HG03159 (cell line): Measurements from ENCODE around the gene MBNL2.
A peak's percentile ranks its signal among the peaks of the same experiment; 100 is the strongest.

Source experiments
- ATAC-seq: cut with Tn5 transposase; IDR thresholded peaks from one replicate; pipeline ENCODE4 v1.9.1; 2021; ENCODE audit warnings: mild to moderate bottlenecking, moderate library complexity; ENCODE audit not compliant: unreplicated experiment

Gene MBNL2

GRCh38 chr13:97249796-97250495 lies 27.8 kb downstream of the MBNL2 start:
- no peak for ATAC-seq

DNA sequence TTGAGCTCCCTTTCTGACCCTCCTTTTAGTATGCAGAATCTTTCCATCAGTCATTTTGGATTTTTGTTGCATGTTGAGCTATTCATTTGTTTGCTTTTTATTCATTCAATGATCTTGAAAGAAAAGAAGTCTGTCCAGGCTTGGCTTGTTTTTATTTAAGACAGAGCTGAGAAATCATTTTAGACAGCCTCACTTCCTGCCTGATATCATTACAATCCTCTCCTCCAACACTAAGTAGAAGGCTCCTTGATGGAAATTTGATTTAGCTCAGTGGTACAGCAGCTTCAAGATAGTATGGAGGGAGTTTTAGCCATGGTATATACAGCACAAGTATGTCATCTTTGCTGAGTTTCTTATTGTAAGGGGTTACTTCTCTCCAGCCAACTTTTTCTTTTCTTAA lies 28.4 kb downstream of the MBNL2 start:
- no peak for ATAC-seq

DNA sequence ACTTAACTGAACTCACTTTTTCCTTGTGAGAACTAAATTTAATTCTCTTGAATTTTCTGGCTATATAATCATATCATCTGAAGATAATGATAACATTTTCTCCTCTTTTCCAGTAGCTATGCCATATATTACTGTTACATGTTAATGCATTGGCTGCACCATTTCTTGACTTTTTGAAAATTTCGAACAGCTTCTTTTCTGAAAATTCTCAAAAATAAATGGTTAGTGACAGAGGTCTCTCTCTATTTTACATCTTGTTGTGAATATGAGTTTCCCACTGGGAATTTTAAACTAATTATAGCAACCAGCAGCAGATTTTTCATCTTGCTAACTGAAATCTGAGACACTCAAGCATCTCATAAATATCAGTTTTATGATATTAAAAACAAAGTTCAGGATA lies 30.6 kb downstream of the MBNL2 start:
- ATAC-seq, result no peak

- ATAC-seq, result no peak
Observed at GRCh38 chr13:97253581-97254293, 31.6 kb downstream of the MBNL2 start.

DNA sequence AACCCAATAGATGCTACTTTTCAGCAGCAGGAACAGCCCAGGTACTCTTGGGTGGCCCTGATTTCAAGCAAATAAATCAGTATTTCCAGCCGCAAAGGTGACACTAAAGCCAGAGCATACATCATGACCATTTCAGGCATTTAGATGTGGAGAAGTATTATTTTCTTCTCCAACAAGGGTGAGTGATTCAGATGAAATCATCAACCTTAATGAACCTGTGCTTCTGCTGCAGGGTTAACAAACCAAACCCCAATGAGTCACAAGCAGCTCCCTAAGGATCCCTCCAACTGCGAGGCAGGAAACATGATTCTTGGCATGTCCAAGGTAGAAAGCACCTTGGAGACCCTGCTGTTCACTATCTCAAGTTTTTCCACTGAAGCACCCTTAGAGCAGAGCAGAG lies 32.7 kb downstream of the MBNL2 start:
- no peak for ATAC-seq

DNA sequence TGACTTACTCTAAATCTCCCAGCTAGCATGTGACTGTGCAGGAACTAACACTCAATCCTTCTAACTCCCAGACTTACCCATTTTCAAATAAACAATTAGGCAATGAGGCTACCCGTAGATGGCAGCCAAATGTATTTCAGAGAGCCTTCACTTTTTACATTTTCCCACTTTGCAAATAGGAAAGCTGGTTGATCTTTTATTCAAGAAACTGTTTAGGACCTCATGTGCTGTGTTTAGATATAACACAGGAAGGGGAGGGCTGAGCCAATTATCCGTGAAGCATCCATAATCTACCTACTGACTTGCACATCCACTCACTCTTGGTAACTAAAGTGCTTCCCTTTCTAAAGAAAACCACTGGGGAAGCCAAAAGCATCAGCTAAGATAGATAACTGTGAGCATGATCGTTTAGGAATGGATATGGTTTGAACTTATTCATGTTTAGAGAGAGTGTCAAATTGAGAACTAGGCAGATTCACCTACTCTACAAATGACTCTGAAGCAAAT lies 33.4 kb downstream of the MBNL2 start:
- no peak for ATAC-seq

GRCh38 chr13:97256343-97256783 lies 34.2 kb downstream of the MBNL2 start:
- ATAC-seq, result no peak

DNA sequence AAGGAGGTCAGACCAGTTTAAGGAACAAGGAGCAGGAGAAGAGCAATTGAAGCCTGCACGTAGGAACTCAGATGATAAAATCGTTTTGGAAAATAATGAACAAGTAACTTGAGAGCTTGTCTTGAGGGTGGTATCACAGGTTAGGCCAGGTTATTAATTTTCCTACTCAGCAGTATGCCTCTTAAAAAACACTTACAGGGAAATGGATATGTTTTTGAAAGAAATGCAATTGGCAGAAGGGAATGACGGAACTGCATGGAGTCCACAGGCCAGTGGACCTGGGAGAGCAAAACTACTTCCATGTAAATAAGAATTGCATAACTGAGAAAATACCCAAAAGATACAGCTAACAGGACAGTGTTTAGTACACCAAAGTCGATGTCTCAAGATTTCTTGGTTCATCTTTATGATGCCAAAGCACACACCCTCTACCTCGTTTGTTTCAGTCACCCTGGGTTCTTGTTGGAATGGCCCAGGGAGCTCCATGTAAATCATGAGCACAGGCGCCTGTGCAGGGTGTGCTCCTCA lies 35.2 kb downstream of the MBNL2 start:
- no peak for ATAC-seq

- ATAC-seq, result peak; percentile 73
Observed at GRCh38 chr13:97257800-97258799, 36.0 kb downstream of the MBNL2 start.

GRCh38 chr13:97258801-97259200 lies 36.7 kb downstream of the MBNL2 start:
- ATAC-seq, result no peak

- no peak for ATAC-seq
Observed at GRCh38 chr13:97259410-97259797, 37.3 kb downstream of the MBNL2 start.

DNA sequence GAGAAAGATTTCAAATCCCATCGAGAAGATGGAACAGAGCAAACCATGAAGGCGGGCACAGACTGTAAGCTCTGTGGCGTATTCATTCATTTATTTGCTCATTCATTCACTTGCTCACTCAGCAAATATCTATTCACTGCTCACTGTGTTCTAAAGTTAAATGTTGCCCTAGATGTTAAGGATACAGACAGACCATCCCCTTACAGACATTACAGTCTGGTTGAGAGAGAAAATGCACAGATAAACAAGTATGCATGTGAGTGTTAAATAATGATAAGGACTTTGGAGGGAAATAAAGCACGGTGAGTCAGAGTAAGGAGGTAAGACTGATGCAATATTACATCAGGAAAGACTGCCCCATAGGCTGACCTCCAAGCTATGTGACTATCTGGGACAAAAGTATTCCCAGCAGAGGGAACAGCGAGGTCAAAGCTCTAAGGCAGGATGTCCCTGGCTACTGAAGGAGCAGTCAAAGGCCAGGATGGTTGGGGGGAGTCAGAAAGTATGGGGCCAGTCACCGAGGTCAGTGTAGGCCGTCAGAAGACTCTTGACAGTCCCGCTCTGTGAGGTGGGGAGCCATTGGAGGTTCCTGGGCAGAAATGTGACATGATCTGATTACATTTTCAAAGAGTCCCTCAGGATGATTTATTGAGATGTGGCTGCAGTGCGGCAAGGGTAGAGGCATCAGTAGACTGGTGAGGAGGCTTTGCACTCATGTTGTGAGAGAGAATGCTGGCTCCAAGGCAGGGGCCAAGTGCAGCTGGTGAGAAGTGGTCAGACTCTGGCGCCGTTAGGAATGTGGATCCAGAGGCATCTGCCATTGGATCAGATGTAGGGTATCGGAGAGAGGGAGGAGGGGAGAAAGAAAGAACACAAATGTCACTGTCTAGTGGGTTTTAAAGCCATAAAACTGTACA lies 37.9 kb downstream of the MBNL2 start:
- ATAC-seq, result no peak

DNA sequence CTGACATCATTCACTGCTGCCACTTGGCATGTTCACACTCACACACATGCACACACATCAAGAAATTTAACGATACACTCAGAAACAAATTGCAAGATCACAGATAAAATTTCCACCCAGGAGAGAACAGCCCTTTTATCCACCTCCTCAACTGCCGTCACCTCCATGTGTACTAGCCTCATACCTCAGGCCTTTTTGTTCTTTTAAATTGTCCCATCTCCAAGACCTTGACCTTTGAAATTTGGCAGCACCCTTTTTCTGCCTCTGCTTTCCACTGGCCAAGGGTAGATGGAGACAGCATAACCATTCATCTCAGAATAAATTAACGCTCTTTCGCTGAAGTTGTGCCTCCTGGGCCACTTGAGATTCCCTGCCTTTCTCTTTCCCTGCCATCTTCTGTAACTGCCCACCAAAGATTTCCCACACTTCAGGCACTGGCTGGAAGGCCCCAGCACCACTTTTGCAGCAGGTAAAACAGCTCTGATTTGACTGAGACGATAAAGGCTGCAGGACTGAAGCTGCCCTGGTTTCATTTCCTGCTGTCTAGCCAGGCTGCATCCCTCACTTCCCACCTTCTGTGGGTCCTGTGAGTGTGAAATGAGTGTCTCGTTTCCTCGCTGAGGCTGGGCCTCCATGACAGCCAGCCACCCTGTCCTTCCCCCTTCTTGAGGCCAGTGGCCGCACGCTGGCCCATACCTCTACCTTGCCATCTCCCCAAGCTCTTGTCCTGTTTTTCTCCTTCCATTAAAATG lies 39.3 kb downstream of the MBNL2 start:
- peak; percentile 59 for ATAC-seq

GRCh38 chr13:97262058-97262457 lies 39.9 kb downstream of the MBNL2 start:
- ATAC-seq, result no peak

DNA sequence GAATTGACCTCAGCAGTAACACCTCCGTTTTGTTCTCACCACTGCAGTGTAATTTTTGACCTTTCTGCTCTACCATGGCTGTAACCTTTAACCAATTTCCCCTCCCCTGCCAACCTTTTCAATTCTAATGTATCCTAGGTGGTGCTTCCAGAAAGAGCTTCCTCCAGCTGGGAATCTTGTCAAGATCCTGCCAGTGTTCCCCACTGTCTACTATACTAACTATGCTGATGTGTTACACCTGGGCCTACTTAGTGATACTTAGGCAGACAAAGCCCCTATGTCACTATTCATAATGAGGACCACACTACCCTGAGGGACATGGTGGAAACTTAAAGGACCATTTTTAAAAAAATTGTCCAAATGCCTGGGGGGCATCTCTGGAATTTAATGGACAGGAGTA lies 41.0 kb downstream of the MBNL2 start:
- ATAC-seq, result no peak

DNA sequence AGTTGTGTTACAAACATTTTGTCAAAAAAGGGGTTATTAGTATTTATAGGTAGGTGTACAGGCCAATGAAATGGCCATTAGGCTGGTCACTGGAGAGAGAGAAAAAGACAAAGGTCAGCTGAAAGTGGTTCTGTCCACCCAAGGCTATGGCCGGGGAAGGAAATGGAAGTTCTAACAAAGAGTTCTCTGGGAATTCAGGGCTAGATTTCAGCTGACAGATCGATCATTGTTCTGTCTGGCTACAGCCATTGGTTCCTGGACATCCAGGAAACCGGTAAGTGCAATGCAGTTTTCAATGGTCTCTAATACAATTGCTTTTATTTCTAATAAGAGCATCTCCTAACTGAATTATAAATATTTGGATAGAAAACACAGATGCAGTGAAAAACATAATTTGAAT lies 42.5 kb downstream of the MBNL2 start:
- no peak for ATAC-seq

DNA sequence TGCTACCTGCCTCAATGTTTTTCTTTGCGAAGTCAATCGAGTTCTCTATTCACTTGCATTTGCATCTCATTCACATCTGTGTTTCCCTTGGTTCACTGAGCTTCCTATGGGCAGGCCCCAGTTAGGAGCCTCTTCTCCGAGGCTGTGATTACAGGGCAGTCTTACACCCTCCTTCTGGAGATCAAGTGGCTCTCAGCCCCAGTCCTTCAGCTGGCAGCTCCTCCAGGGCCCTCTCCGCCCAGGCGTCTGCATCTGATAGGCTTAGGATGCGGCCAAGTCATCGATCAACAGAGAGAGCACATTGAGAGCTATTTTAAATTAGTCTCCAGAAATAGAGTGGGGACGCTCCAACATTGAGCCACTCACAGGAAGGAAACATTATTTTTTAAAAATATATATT lies 44.2 kb downstream of the MBNL2 start:
- no peak for ATAC-seq

GRCh38 chr13:97266772-97267417 lies 44.8 kb downstream of the MBNL2 start:
- ATAC-seq, result no peak
